ENCODE measurements around the gene IRAK1. TPM values are rescaled to one million over a fixed set of nuclear protein-coding genes. Genes with fewer than 3 reads are reported as not detected.

IRAK1 gene
- total RNA-seq, 2 donors from 2014 or later = 113 to 122 TPM

DNA sequence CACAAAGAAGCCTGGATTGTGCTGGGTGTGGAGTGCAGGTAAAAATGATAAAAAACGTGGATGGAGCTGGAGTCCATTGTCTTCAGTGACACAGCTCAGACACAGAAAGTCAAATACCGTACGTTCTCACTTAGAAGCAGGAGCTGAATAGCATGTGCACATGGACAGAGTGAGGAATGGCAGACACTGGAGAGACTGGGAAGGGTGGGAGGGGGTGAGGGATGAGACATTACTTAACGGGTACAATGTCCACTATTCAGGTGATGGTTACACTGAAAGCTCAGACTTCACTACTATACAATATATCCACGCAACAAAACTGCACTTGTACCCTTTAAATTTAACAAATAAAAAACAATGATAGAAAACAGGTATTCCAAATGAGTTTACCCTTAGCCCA, 18.1 kb upstream of the IRAK1 start:
- no peaks in the 10 kb centered on the region for H3K27me3 ChIP-seq (replicated peaks; ENCODE audit: insufficient read depth)
- DNase-seq (ENCODE audit: low spot score) = no peak
- H3K9me3 ChIP-seq = no peaks in the 10 kb centered on the region
- TF ChIP-seq POLR2A (IDR thresholded peaks at IDR 0.05) = no peak
- TF ChIP-seq, protein P1, sequence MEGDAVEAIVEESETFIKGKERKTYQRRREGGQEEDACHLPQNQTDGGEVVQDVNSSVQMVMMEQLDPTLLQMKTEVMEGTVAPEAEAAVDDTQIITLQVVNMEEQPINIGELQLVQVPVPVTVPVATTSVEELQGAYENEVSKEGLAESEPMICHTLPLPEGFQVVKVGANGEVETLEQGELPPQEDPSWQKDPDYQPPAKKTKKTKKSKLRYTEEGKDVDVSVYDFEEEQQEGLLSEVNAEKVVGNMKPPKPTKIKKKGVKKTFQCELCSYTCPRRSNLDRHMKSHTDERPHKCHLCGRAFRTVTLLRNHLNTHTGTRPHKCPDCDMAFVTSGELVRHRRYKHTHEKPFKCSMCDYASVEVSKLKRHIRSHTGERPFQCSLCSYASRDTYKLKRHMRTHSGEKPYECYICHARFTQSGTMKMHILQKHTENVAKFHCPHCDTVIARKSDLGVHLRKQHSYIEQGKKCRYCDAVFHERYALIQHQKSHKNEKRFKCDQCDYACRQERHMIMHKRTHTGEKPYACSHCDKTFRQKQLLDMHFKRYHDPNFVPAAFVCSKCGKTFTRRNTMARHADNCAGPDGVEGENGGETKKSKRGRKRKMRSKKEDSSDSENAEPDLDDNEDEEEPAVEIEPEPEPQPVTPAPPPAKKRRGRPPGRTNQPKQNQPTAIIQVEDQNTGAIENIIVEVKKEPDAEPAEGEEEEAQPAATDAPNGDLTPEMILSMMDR (IDR thresholded peaks at IDR 0.05) = no peak
- H3K4me1 ChIP-seq (replicated peaks) = no peaks in the 10 kb centered on the region
- H3K4me3 ChIP-seq = no peak overlapping the region
- no peak overlapping the region for H3K27ac ChIP-seq
- 78% methylated on average over 5 of the region's 5 CpGs for WGBS
- H3K36me3 ChIP-seq = no peaks in the 10 kb centered on the region
- intact Hi-C loops (cut with DNase I) = no loop called here

DNA sequence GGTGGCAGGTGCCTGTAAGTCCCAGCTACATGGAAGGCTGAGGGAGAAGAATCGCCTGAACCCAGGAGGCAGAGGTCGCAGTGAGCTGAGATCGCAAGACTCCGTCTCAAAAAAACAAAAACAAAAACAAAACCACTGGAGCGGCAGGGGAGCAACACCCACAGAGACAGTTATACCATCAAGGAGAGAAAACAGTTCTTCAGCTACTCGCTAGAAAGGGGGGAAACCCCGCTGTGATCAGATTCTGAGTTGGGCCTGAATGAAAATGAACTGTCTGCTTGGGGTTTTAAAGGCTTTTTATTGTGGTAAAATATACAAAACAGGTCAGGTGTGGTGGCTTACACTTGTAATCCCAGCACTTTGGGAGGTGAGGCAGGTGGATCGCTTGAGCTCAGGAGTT, 16.8 kb upstream of the IRAK1 start:
- H3K36me3 ChIP-seq = no peaks in the 10 kb centered on the region
- no peak overlapping the region for H3K27ac ChIP-seq
- H3K9me3 ChIP-seq = no peaks in the 10 kb centered on the region
- no peak for DNase-seq (ENCODE audit: low spot score)
- intact Hi-C loops (cut with DNase I) = no loop called here
- TF ChIP-seq, protein P1 (IDR thresholded peaks at IDR 0.05) = no peak
- no peak for TF ChIP-seq POLR2AphosphoS5 (IDR thresholded peaks at IDR 0.05)
- no peak for TF ChIP-seq POLR2A (IDR thresholded peaks at IDR 0.05)
- no peak overlapping the region for H3K4me3 ChIP-seq
- 91% methylated on average over 8 of the region's 8 CpGs for WGBS
- no peaks in the 10 kb centered on the region for H3K27me3 ChIP-seq (replicated peaks; ENCODE audit: insufficient read depth)
- H3K4me1 ChIP-seq (replicated peaks) = no peaks in the 10 kb centered on the region

DNA sequence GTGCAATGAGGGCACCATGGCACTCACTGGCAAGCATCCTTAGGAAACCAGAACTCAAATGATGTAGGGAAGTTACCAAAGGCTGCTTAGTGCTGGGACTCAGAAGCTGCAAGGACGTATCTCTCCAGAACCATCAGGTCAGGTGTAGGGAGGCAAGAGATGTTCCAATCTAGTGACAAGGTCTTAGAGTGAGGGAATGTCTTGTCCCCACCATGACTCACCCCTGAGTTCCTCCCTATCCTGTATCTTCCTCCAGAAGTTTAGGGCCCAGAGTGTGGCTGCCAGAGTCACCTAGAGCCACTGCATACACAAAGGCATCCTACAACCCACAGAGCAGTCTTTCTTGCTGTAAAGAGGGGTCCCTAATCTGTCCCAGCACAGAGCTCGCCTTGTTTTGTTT, 14.1 kb upstream of the IRAK1 start:
- intact Hi-C loops (cut with DNase I) = no loop called here
- no peaks in the 10 kb centered on the region for H3K4me1 ChIP-seq (replicated peaks)
- no peak for DNase-seq (ENCODE audit: low spot score)
- H3K27me3 ChIP-seq (replicated peaks; ENCODE audit: insufficient read depth) = no peaks in the 10 kb centered on the region
- 77% methylated on average over 2 of the region's 2 CpGs for WGBS
- no peak overlapping the region for H3K4me3 ChIP-seq
- TF ChIP-seq, protein P1 (IDR thresholded peaks at IDR 0.05) = no peak
- TF ChIP-seq POLR2A (IDR thresholded peaks at IDR 0.05) (no peak), POLR2AphosphoS5 (IDR thresholded peaks at IDR 0.05) (no peak)
- H3K36me3 ChIP-seq = no peaks in the 10 kb centered on the region
- H3K9me3 ChIP-seq = no peaks in the 10 kb centered on the region
- no peak overlapping the region for H3K27ac ChIP-seq

DNA sequence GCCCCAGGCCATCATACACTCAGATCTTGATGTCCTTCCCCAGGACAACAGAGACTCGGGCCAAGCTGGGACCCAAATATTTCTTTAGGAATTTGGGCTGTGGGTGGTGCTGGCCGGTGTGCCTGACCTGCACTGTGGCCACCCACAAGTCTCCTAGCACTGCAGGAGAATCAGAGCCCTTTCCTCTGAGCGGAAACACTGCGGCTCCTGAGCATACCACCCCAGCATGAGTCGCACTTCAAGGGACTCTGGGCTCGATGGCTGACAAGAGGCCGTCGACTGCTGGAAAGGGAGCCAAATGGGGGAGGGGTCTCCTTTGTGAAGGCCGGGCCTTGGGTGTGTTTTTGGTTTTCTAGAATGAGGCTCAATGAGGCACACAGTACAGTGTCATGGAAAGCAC, 13.0 kb upstream of the IRAK1 start:
- H3K36me3 ChIP-seq = no peaks in the 10 kb centered on the region
- TF ChIP-seq POLR2AphosphoS5 (IDR thresholded peaks at IDR 0.05) = no peak
- H3K27ac ChIP-seq = no peak overlapping the region
- 59% methylated on average over 9 of the region's 9 CpGs for WGBS
- H3K27me3 ChIP-seq (replicated peaks; ENCODE audit: insufficient read depth) = no peaks in the 10 kb centered on the region
- no peaks in the 10 kb centered on the region for H3K9me3 ChIP-seq
- intact Hi-C loops (cut with DNase I) = no loop called here
- no peak overlapping the region for H3K4me3 ChIP-seq
- no peaks in the 10 kb centered on the region for H3K4me1 ChIP-seq (replicated peaks)
- no peak for DNase-seq (ENCODE audit: low spot score)

DNA sequence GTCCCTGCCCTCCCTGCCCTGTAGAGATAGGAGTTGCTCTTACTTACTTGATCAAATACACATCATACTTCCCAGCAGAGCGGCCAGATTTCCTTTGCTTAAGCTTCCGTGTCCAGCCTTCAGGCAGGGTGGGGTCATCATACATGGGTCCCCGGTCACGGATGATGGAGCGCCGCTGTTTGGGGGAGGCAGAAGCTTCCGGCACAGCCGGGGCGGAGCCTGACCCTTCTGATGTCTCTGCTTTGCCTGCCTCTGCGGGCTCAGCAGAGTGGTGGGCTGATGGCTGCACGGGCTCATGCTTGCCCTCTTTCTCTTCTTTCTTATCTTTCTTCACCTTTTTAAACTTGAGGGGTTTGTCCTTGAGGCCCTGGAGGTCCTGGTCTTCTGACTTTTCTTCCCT, 12.5 kb upstream of the IRAK1 start:
- no peak for DNase-seq (ENCODE audit: low spot score)
- H3K4me3 ChIP-seq = no peak overlapping the region
- 87% methylated on average over 11 of the region's 11 CpGs for WGBS
- TF ChIP-seq, protein P1 (IDR thresholded peaks at IDR 0.05) = no peak
- TF ChIP-seq POLR2A (IDR thresholded peaks at IDR 0.05) (no peak), POLR2AphosphoS5 (IDR thresholded peaks at IDR 0.05) (no peak)
- intact Hi-C loops (cut with DNase I) = no loop called here
- H3K9me3 ChIP-seq = no peaks in the 10 kb centered on the region
- H3K27ac ChIP-seq = no peak overlapping the region
- H3K36me3 ChIP-seq = no peaks in the 10 kb centered on the region
- no peaks in the 10 kb centered on the region for H3K27me3 ChIP-seq (replicated peaks; ENCODE audit: insufficient read depth)
- H3K4me1 ChIP-seq (replicated peaks) = no peaks in the 10 kb centered on the region
